H4 (cell line): ENCODE data around the gene TM4SF1. TPM values are rescaled to one million over a fixed set of nuclear protein-coding genes. Genes with fewer than 3 reads are reported as not detected.

Experiments used
- DNase-seq: peaks from one replicate; pipeline ENCODE4 v3.0.0-alpha.2; 2015; ENCODE audit warnings: low spot score
- total RNA-seq: library from RNA; depleted of rRNA; stranded (reverse); fragments of >200 nt; shearing (Covaris generic); gene quantifications from 2 replicates; pipeline ENCODE4 v1.2.3, GENCODE V29; 2014

Gene TM4SF1
- total RNA-seq, 1 experiment from 2014 or later, result 152 TPM

DNA sequence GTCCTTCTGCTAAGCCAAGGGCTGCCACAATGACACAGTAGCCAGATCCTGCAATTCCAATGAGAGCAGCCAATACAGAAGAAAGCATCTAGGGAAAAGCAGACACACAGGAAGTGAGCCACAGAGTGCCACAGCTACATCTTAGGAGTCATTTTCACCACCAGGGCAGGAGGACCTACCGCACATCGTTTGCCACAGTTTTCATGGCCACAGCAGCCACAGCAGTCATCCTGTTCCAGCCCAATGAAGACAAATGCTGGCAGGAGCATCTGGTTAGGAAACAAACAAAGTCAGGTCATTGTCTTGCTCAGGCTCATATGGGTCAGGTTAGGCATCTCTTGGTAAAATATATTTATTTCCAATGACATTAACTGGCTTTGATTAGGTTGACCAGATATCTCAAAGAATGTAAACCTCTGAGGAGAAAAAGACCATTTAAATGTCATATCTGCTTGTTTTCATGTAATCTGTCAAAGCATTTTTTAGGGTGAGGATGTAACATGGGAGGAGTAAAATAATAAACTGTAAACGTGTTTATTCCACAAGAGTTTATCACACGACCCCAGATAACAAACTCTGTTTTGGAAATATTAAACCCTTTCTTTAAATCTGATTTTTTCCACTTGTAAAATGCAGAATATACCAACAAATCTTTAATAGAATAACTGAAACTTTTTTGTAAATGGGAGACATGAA lies 1.8 kb downstream of the TM4SF1 start:
- DNase-seq, result no peak

DNA sequence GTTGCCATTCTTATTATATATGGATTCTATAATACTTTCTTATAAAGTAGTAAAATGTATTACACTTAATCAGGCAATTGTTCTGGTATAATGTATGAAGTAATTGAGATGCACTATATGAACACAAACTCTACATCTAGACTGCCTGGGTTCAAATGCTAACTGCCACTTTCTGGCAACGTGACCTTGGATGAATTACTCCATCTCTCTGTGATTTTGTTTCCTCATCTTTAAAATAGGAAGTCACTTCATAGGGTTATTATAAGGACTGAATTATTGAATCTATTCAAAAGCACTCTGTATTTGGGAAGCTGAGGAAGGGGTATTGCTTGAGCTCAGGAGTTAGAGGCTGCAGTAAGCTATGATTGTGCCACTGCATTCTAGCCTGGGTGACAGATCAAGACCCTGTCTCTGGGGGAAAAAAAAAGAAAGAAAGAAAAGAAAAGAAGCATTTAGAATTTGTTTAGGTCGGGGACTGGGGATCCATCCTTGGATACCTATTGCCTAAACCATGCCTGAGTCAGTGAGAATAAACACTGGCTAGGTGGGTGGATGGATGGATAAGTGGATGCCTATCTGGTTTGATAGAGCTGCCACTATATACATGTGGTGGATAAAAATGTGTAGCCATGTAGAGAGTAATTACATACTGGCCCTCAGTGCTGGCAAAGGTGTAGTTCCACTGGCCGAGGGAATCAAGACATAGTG lies 2.5 kb downstream of the TM4SF1 start:
- no peak for DNase-seq

DNA sequence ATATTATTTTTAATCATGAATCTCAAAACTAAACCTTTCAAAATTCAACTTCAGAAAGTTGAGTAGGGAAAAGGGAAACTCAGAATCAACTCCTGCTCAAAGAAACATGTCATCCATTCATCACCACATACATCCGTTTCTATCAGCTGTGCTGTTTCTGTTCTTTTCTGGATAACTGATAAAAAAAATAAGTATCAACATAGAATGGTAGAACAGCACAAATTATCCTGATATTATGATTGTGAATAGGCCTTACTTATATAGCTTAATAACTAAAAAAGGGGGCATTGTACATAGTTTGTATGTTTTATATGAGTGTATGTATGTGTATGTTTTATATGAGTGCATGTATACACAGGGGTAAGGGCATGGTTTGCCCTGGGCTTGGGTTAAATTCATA lies 3.1 kb downstream of the TM4SF1 start:
- DNase-seq, result no peak

DNA sequence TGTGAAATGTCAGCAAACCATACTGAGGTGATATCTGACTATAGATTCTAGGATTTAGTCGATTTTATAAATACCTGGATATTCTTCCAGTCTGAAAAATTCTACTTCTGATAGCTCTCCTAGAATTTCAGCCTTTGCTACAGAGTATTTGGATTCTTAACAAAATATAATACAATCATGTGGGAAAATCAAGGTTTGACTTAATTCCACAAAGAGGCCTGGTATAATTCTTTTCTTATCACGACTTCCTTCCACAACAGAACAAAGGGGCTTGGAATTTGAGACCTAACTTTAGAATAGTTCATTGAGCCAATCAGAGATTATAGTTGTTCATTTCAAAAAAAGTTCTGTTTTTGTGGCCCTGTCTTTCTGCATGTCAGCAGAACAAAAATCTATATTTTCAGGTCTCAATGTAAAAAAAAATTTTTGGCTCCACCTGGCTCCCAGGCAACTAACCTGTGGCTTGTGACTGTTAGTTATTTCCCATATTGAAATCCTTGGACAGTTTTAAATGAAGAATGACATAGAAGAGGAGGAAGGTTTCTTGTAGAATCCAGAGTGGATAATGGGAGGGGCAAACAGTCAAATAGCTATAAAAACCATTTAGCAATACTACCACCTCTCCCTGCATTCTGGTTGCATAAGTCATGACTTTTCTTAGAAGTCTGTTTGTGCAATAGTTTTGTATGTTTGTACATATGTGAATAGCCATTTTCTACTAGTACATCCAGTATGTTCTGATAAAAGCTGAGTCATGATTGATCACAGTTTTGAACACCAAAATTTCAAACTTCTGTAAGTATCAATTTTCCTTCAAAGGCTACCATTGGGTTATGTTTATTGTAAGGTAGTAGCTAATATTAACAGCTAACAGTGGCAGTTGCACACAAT lies 4.0 kb downstream of the TM4SF1 start:
- no peak for DNase-seq

DNA sequence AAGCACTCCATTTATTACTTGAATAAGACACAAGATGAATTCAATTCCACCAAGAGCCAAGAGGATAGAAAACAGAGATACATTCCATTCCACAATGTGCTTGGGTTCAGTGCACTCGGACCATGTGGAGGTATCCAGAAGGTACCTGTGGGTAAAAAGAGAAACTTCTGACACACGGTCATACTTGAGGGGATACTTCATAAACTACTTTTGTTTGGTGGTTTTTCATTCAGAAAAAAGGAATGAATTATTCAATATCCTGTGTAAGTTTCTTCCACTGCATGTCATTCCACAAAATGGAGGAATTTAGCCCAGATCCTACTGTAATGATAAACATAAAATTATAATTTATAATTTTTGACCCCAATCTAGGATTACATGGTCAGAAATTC lies 5.7 kb downstream of the TM4SF1 start:
- no peak for DNase-seq

DNA sequence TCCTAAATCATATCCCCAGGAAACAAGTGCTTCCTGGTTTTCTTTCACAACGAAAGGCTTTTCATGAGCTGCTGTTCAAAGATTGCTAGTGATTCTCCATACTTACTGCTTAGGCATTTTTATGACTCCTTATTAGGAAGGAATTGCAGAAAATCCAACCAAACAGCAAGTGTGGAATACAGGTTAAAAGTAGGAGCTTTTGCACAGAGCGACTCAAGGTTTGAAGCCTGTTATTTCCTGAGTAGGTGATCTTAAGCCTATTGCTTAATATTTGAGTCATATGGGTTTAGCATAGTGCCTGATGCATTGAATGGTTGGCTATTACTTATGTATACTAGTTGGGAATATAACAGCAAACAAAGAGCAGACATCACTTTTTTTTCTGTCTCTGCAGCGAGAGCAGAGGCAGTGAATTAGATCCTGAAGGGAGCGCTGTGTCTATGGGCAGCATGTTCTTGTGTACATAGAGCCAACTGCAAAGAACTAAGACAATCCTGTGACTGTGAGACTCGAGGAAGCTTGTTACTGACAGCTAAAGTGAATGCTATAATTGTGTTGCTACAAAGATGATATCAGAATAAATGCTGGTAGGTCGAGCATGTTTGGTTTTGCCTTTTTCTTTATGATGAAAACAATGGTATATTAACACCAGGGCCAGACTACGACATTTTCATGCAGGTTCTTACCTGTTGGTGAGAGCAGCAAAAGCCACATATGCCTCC lies 6.3 kb downstream of the TM4SF1 start:
- no peak for DNase-seq

DNA sequence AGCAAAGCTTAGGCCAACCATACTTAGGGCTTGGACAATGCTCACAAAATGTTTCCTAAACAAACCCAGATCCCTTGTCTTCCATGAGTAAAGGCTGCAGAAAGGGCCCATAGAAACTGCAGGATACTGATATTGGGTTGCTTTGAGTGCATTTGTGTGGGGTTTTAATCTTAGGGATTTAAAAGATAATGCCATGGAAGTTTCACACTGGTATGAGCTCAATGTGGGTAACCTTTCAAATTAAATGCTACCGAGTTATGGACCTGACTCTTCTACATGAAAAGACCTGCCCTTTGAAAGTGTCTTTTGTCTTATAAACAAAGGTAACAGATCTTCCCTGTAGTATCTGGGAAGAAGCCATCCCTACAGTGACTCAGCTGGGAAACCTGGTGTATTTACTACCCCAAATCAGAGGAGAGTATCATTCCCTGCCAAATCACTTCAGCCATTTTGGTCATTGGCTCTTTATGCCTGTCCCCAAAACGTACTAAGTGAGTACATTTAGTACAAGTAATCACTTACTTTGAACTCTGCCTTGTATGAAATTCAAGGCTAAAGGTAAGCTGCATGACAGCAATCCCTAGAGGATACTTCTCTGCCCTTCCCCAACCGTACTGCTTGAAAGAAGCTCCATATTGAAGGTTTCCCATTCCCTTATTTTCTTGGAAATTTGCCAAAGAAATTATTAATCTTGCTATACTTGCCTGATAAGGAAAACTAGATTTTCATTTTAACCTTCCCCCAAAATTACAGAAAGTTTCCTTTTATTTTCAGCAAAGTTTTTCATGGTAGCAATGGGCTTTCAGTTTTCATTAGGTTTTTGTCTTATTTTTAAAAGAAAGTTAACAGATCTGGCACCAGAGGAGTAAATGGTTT lies 7.2 kb downstream of the TM4SF1 start:
- DNase-seq, result no peak

DNA sequence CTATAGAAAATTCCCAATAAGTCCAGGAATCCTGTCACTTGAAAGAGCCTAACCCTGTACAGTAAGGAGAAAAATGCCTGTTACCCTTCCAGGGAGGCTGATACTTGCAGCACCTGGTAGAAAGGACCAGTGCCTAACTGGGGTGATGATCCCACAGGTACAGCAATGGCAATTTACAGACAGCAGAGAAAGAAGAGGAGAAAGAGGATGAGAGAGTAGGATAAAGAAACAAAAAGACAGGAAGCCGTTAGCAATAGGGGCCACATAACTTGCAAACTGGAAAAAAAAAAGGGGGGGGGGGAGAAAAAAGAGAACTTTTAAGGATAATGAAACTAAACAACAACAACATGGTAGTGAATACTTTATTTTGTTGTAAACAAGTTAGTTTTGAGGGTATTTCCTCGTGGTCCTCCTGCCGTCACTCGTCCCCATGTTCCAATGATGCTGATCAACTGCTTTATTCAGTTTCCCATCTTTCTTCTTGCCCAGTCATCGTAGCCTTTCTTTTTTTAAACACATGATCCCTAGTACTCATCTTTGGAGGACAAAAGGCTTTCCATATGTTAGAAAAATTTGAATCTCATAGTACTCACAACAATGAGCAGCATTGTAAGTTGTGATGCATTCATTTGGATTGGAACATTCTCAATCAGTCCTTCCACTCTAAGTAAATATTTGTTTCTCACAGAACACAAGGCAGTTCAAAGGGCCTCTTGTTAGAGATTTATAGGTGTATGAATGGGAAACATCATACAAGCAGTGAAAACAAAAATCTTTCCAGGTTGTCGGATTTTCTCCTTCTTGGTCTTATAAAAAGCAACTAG lies 8.6 kb downstream of the TM4SF1 start:
- no peak for DNase-seq

DNA sequence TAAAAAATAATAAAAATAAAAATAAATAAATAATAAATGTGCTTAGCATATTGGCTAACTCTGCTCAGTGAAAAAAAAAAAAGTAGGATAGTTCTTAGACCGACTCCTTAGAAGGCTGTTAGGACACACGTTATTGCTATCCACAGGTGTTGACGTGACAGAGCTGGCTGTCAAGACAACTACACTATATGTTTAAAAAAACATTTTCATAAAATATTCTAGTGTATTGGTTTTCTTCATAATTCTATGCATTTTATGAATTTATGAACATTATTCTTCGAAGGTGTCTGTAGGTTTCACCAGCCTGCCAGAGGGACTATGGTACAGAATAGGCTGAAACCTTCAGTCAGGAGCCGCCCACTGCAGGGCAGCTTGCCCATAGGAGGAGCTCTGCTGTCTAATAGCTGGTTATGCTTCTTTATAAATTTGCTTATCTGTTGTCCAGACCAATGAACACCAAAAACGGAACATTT lies 9.2 kb downstream of the TM4SF1 start:
- no peak for DNase-seq

DNA sequence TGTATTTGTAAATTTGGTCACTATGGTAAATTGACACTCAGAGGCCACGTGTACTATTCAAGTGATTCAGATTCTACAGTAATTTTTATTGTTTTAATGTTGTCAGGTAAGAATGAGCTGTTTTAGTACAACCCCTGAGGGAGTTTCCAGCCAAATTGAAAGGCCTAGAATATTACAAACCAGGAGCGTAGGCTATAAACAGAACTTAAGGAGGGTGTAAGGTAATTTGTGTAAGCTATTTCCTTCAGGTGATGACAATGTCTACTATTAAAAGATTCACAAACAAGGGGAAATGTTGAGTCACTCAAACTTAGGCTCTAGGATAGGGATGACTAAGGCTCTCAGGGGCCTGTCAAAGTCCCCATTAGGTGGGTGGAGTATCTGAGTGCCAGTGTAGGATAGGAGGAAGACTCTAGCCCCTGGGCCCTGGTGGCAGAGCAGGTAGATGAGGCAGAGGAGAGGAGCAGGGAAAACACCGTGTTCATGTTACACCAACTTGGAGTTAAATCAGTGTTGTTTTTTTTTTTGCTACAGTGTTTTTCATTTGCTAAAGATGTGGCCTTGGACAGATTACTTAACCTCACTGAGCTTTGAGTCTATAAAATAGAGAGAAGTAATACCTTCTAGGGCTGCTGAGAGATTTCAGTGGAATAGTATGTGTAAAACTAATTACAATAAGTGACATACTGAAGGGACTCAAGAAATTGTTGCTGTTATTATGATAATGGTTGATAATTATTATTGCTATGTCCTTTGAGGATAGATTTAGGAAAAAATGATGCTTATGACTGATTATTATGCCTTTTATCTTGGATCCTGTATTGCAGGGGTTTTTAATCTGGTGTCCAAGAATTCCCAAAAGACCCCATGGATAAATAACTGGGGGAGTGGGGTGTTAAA lies 10.3 kb downstream of the TM4SF1 start:
- DNase-seq, result no peak

DNA sequence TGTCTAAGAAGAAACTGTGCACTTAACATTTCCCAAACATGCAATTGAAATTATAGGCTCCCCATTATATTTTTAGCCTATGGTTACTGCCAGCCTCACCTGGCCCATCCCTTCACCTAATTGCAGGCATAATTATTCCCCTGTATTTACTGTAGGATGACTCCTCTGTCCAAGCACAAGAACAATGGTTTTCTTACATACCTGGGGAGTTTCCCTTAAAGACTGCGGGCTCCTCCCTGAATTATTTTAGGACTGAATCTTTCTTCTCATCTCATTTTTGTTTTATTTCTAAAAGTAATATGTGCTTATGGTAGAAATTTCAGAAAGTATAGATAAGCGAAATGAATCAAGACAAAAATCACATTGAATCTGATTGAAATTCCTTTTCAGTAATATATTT lies 11.4 kb downstream of the TM4SF1 start:
- DNase-seq, result no peak

DNA sequence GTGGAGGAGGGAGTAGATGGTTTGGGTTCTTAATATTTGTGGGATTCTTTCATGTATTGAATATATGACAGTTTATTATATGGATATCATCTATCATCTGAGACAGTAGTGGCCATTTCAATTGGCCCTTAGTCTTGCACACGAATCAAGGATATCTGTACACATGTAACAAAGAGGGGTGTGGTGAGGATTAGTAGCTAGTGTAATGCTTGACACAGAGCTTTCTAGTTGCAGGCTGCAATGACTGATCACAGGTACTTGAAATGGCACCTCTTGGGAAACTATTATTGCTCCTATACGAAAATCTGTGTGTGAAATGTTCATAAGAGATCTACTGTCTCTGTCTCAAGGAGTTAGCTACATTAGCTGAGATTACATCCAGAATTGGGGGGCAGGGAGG lies 12.8 kb downstream of the TM4SF1 start:
- DNase-seq, result no peak

DNA sequence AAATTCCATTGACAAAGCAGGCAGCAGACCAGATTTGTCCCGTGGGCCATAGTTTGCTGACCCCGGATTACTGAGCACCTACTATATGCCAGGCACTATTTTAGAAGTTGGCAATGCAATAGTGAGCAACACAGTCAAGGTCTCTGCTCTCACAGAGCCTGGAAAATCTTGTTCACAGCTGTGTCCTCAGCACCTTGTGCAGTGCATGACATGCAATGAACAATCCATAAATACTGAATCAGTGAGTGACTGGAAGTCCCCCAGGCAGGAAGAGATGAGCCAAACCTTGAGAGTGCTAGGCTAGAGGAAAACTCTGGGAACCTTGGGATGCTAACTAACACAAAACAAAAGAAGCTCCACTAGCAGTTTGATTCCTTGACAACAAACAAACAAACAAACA lies 14.4 kb downstream of the TM4SF1 start:
- no peak for DNase-seq

DNA sequence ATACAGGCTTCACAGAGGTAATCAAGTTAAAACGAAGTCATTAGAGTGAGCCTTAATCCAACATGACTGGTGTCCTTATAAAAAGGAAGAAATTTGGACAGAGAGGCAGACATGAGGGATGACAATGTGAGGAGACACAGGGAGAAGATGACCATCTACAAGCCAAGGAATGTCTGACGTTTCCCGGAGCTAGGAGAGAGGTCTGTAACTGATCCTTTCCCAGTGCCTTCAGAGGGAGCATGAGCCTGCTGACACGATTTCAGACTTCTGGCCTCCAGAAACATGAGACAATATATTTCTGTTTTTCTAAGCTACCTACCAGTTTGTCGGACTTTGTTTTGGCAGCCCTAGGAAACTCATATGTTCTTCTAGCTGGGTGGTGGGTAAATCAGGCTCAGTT lies 15.1 kb downstream of the TM4SF1 start:
- DNase-seq, result no peak

DNA sequence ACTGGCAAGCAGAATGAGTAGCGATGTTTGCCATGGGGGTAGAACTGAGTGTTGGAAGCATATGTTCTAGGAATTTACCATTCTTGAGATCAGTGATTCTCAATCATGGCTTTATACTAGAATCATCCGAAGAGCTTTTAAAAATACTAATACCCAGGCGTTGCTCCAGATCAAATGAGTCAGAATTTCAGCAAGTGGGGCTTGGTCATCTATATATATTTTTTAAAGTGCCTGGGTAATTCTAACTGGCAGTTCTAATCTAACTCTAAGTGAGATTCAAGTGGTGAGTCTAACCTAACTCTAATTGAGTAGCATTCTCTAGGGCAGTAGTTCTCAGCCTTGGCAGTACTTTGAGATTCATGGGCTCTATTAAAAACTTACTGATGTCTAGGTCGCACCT lies 20.8 kb downstream of the TM4SF1 start:
- DNase-seq, result no peak

DNA sequence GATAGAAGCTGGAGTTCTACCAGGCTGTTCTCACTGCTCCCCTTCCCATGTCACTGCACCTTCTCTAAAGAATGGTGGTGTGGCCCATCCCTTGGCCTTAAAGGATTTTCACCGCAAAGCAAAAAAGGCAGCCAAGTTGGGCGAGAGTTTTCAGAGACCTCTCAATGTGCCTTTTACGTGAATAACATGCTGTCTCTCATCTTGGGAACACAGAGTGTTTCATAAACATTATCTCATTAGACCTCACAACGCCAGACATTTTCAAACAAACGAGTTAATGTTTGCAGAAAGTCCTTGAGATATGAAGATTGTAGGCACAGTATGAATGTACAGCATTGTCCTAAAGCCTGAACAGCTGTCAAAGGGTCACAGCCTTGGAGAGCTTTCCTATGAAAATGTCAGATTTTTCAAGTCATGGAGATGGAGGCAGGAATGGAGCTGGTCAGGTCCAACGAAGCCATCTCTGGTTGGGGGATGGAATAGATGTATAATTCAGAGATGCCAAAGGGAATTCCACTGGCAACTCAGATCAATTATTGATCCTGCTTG lies 21.3 kb downstream of the TM4SF1 start:
- no peak for DNase-seq

DNA sequence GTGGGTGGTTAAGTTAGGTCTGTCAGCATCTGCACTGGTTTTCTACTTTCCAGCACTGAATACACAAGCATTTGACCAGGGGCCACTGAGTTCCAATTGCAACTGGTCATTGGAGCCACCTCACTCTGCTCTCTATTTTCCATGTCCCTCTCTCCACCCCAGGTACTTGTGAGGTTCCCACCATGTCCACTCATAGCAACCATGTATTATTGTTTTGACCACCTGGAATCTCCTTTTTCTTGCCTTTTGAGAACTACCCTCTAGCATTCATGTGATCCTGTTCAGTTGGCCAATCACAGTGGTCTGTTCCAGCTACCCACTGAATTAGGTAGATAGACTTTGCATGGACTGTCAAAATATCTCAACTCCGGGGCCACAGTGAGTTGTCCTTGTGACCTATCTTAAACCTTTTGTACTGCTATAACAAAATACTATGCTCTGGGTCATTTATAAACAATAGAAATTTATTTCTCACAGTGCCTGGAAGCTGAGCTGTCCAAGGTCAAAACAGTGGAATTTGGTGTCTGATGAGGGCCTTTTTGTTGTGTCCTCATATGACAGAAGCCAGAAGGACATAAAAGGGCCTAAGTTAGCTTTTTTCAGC lies 23.8 kb downstream of the TM4SF1 start:
- no peak for DNase-seq

DNA sequence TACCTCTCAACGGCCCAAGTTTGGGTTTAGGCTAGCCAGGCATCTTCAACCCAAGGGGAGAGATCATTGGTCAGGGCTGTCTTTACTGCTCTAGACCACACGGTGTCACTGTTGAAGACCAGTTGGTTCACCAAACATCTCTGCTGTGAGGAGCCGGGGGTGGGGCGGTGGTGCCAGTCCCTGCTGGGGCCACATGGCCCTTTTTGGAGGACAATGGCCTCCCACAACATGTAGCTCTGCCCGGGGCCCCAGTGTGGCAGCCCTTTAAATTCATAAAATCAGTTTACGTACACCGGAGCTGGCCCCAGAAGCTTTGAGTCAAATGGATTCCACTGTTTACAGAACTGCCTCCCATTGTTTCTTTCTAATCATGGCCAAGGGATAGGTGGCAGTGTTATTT lies 24.9 kb downstream of the TM4SF1 start:
- DNase-seq, result peak; percentile 77
